Smooth muscle cell (in vitro differentiated cells): ENCODE results near the gene PLA2G4A. TPM values are rescaled to one million over a fixed set of nuclear protein-coding genes. Genes with fewer than 3 reads are reported as not detected.

ENCODE experiments used
- DNase-seq: peaks from one replicate; lab custom pipeline; 2025; ENCODE audit not compliant: unreplicated experiment; lab: John Stamatoyannopoulos, UW
- H2AFZ ChIP-seq: fragments of 200-600 bp; sonication (generic); 2 replicates; pipeline ENCODE4 v1.6.0; 2016; ENCODE audit warnings: antibody characterized with exemption, low read depth, mild to moderate bottlenecking
- H3F3A ChIP-seq: fragments of 200-600 bp; sonication (generic); 2 replicates; pipeline ENCODE4 v1.6.0; 2017; ENCODE audit warnings: antibody characterized with exemption, low read depth
- H3K27ac ChIP-seq: fragments of 200-600 bp; sonication (generic); 2 replicates; pipeline ENCODE4 v1.5.1; 2016; ENCODE audit warnings: low read depth, mild to moderate bottlenecking
- H3K27me3 ChIP-seq: fragments of 200-600 bp; sonication (generic); 2 replicates; pipeline ENCODE4 v1.6.1; 2016; ENCODE audit warnings: low read depth, mild to moderate bottlenecking
- H3K36me3 ChIP-seq: fragments of 200-600 bp; sonication (generic); 2 replicates; pipeline ENCODE4 v1.5.1; 2016; ENCODE audit warnings: low read depth
- H3K4me1 ChIP-seq: fragments of 200-600 bp; sonication (generic); 2 replicates; pipeline ENCODE4 v1.5.1; 2016; ENCODE audit warnings: low read depth
- H3K4me2 ChIP-seq: fragments of 200-600 bp; sonication (generic); 2 replicates; pipeline ENCODE4 v1.6.0; 2016; ENCODE audit warnings: mild to moderate bottlenecking
- H3K4me3 ChIP-seq: fragments of 200-600 bp; sonication (generic); 2 replicates; pipeline ENCODE4 v1.5.1; 2016; ENCODE audit warnings: mild to moderate bottlenecking
- H3K79me2 ChIP-seq: fragments of 200-600 bp; sonication (generic); 2 replicates; pipeline ENCODE4 v1.6.0; 2016; ENCODE audit warnings: low read depth, mild to moderate bottlenecking
- H3K9ac ChIP-seq: fragments of 200-600 bp; sonication (generic); 2 replicates; pipeline ENCODE4 v1.6.0; 2016; ENCODE audit warnings: low read depth
- H3K9me3 ChIP-seq: fragments of 200-600 bp; sonication (generic); replicated peaks from 2 replicates; pipeline ENCODE4 v1.5.1; 2016; ENCODE audit warnings: low read depth
- H4K20me1 ChIP-seq: fragments of 200-600 bp; sonication (generic); 2 replicates; pipeline ENCODE4 v1.6.0; 2016; ENCODE audit warnings: low read depth
- WGBS: methylation state at CpG from one replicate; pipeline ENCODE4 v1.1.7; 2016; ENCODE audit warnings: low lambda C conversion rate; 5-methylcytosine and 5-hydroxymethylcytosine counted together
- polyA plus RNA-seq: library from polyadenylated mRNA; unstranded; fragments of >200 nt; fragmentation: Nextera tagmentation; extraction: Ambion mirVana; gene quantifications from 2 replicates; pipeline ENCODE4 v1.2.1, GENCODE V29; 2016
- total RNA-seq: library from RNA; depleted of rRNA; stranded (reverse); fragments of >200 nt; gene quantifications from 2 replicates; pipeline ENCODE4 v1.2.3, GENCODE V29; 2014
- TF ChIP-seq, protein P1 (sequence below): fragments of 200-600 bp; sonication (generic); IDR thresholded peaks from 2 replicates; pipeline ENCODE4 v1.5.1; 2017; ENCODE audit warnings: borderline replicate concordance, mild to moderate bottlenecking, antibody characterized with exemption; ENCODE audit not compliant: insufficient read depth, poor library complexity, severe bottlenecking

The PLA2G4A gene
- total and polyA plus RNA-seq, 2 experiments from 2014 or later = 3.3 to 7.8 TPM

DNA sequence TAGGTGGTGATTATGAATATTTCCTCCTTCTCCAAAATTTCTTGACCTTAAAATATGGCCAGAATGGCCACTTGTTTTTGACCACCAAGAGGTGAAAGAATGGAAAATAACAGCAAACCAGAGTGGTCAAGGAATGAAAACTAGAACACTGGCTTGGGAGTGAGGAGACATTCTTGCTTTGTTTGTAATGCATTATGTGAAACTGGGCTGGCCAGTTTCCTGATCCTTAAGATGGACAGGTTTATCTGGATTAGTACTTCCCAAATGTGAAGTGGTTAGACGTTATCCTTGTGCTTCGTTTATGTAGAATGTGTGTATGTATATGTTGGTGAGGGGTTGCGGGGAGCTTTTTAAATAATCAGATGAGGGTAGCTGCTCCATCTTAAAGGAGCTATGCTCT, 12.8 kb downstream of the PLA2G4A start:
- H3K4me1 ChIP-seq = no peaks in the 10 kb centered on the region
- H3K36me3 ChIP-seq = no peaks in the 10 kb centered on the region
- no peaks in the 10 kb centered on the region for H4K20me1 ChIP-seq
- H3F3A ChIP-seq = no peaks in the 10 kb centered on the region
- no peaks in the 10 kb centered on the region for H3K9me3 ChIP-seq
- no peak overlapping the region for H2AFZ ChIP-seq
- WGBS = 58% methylated on average over 3 of the region's 3 CpGs
- H3K27me3 ChIP-seq = no peaks in the 10 kb centered on the region
- H3K4me3 ChIP-seq = no peak overlapping the region
- H3K4me2 ChIP-seq = no peak overlapping the region
- H3K79me2 ChIP-seq = no peaks in the 10 kb centered on the region
- H3K27ac ChIP-seq = peak overlapping the region; percentile 63
- TF ChIP-seq, protein P1, sequence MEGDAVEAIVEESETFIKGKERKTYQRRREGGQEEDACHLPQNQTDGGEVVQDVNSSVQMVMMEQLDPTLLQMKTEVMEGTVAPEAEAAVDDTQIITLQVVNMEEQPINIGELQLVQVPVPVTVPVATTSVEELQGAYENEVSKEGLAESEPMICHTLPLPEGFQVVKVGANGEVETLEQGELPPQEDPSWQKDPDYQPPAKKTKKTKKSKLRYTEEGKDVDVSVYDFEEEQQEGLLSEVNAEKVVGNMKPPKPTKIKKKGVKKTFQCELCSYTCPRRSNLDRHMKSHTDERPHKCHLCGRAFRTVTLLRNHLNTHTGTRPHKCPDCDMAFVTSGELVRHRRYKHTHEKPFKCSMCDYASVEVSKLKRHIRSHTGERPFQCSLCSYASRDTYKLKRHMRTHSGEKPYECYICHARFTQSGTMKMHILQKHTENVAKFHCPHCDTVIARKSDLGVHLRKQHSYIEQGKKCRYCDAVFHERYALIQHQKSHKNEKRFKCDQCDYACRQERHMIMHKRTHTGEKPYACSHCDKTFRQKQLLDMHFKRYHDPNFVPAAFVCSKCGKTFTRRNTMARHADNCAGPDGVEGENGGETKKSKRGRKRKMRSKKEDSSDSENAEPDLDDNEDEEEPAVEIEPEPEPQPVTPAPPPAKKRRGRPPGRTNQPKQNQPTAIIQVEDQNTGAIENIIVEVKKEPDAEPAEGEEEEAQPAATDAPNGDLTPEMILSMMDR = no peak
- DNase-seq = no peak
- H3K9ac ChIP-seq = no peak overlapping the region

DNA sequence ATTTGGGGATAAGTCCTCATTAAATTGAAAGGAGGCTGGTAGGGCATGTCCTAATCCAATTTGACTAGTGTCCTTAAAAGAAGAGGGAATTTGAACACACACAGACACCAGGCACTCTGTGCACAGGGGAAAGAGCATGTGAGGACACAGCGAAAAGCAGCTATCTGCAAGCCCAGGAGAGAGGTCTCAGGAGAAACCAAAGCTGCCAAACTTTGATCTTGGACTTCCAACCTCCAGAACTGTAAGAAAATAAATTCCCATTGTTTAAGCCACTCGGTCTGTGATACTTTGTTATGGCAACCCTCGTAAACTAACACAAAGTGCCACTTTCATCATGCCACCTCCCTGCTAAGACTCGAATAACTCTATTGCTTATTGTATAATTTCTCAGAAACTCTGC, 13.8 kb downstream of the PLA2G4A start:
- H3K79me2 ChIP-seq = no peaks in the 10 kb centered on the region
- no peak overlapping the region for H3K9ac ChIP-seq
- H3K36me3 ChIP-seq = no peaks in the 10 kb centered on the region
- no peaks in the 10 kb centered on the region for H3F3A ChIP-seq
- H4K20me1 ChIP-seq = no peaks in the 10 kb centered on the region
- no peak overlapping the region for H2AFZ ChIP-seq
- H3K27me3 ChIP-seq = no peaks in the 10 kb centered on the region
- 86% methylated on average over 4 of the region's 4 CpGs for WGBS
- no peak overlapping the region for H3K4me2 ChIP-seq
- TF ChIP-seq, protein P1 = no peak
- H3K4me3 ChIP-seq = no peak overlapping the region
- peak overlapping the region; percentile 25 for H3K27ac ChIP-seq
- H3K9me3 ChIP-seq = no peaks in the 10 kb centered on the region
- no peak for DNase-seq
- H3K4me1 ChIP-seq = no peaks in the 10 kb centered on the region

DNA sequence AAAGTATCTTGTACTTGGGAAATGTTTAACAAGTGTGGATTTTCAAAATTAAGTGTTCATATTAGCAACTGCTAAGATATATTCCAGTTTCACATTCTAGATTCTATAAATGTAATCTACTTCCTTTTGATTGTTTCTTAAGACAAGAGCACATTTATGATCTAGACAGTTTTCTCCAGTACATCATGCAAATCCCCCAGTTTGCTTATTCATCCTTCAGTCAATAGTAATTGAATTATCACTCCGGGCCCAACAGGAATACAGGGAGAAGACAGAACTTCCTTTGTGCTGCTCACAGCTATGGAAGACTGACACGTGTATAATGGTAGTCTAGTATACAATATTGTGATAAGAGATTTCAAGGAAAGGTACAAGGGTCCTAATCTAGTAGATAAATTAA, 14.5 kb downstream of the PLA2G4A start:
- no peak overlapping the region for H3K9ac ChIP-seq
- H3F3A ChIP-seq = no peaks in the 10 kb centered on the region
- H3K27ac ChIP-seq = no peak overlapping the region
- no peaks in the 10 kb centered on the region for H3K9me3 ChIP-seq
- H3K79me2 ChIP-seq = no peaks in the 10 kb centered on the region
- no peaks in the 10 kb centered on the region for H3K27me3 ChIP-seq
- TF ChIP-seq, protein P1 = no peak
- H3K4me3 ChIP-seq = no peak overlapping the region
- no peak for DNase-seq
- H3K36me3 ChIP-seq = no peaks in the 10 kb centered on the region
- peaks cover under 1% of the 10 kb centered on the region for H3K4me1 ChIP-seq
- no peak overlapping the region for H2AFZ ChIP-seq
- WGBS = 84% methylated on average over 2 of the region's 2 CpGs
- no peaks in the 10 kb centered on the region for H4K20me1 ChIP-seq
- no peak overlapping the region for H3K4me2 ChIP-seq

DNA sequence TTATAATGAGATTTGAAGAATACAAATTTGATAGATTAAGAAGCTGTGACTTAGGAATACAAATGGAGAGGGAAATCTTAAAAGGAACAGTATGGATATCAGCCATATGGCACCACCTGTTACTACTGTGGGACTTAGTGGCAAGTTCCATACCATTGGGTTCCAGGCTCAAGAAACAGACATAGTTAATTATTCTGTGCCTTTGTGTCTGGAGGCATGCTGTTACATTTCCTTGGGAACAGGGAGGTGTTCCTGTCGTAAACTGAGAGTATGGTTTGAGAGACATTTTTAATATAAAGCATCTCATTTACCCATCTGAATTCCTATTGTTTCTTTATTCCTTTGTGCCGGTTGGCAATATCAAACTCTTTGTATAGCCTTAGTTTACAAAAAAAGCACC, 15.2 kb downstream of the PLA2G4A start:
- TF ChIP-seq, protein P1 = no peak
- 95% methylated on average over 2 of the region's 2 CpGs for WGBS

More for the DNA sequence above, 15.2 kb downstream of the PLA2G4A start:
- Histone ChIP-seq H2AFZ (no peak overlapping the region), H3K79me2 (no peaks in the 10 kb centered on the region), H3K27me3 (no peaks in the 10 kb centered on the region), H3K4me2 (no peak overlapping the region), H3F3A (no peaks in the 10 kb centered on the region), H3K27ac (no peak overlapping the region), H3K4me3 (no peak overlapping the region), H3K4me1 (peaks cover 5% of the 10 kb centered on the region), H3K9ac (no peak overlapping the region), H3K36me3 (no peaks in the 10 kb centered on the region), H4K20me1 (no peaks in the 10 kb centered on the region), H3K9me3 (no peaks in the 10 kb centered on the region)
- DNase-seq = no peak
